Karpas-422 (cell line): ENCODE results near the gene WNT7B. TPM values are rescaled to one million over a fixed set of nuclear protein-coding genes. Genes with fewer than 3 reads are reported as not detected.

ENCODE experiments used
- DNase-seq: peaks from one replicate; pipeline ENCODE4 v3.0.0-alpha.2; 2015
- H2AFZ ChIP-seq: fragments of 200-600 bp; sonication (generic); 2 replicates; pipeline ENCODE4 v1.6.1; 2014; ENCODE audit warnings: antibody characterized with exemption, low read length, mixed read lengths
- H3K27ac ChIP-seq: fragments of 200-600 bp; sonication (generic); 2 replicates; pipeline ENCODE4 v1.5.1; 2014; ENCODE audit warnings: mild to moderate bottlenecking, low read length, moderate library complexity
- H3K27me3 ChIP-seq: fragments of 200-600 bp; sonication (generic); 2 replicates; pipeline ENCODE4 v1.6.1; 2014; ENCODE audit warnings: low read length, mixed read lengths
- H3K36me3 ChIP-seq: fragments of 200-600 bp; sonication (generic); 2 replicates; pipeline ENCODE4 v1.6.1; 2014; ENCODE audit warnings: low read length, mixed read lengths; ENCODE audit not compliant: insufficient read depth
- H3K4me1 ChIP-seq: fragments of 200-600 bp; sonication (generic); 2 replicates; pipeline ENCODE4 v1.6.1; 2014; ENCODE audit warnings: mild to moderate bottlenecking, low read length, mixed read lengths
- H3K4me2 ChIP-seq: fragments of 200-600 bp; sonication (generic); 2 replicates; pipeline ENCODE4 v1.6.1; 2014; ENCODE audit warnings: low read length, low read depth, mild to moderate bottlenecking; ENCODE audit not compliant: poor library complexity, severe bottlenecking
- H3K4me3 ChIP-seq: fragments of 200-600 bp; sonication (generic); 2 replicates; pipeline ENCODE4 v1.5.1; 2014; ENCODE audit warnings: mild to moderate bottlenecking, antibody characterized with exemption, low read length, mixed read lengths
- H3K79me2 ChIP-seq: fragments of 200-600 bp; sonication (generic); 2 replicates; pipeline ENCODE4 v1.6.1; 2014; ENCODE audit warnings: mild to moderate bottlenecking, low read length, mixed read lengths
- H3K9ac ChIP-seq: fragments of 200-600 bp; sonication (generic); 2 replicates; pipeline ENCODE4 v1.6.0; 2014; ENCODE audit warnings: low read length
- H3K9me2 ChIP-seq: fragments of 200-600 bp; sonication (generic), shearing (Covaris generic); replicated peaks from 2 replicates; pipeline ENCODE4 v1.6.0; 2014; ENCODE audit warnings: mild to moderate bottlenecking, low read length, moderate library complexity; ENCODE audit not compliant: insufficient read depth
- H3K9me3 ChIP-seq: fragments of 300-700, 200-600 bp; sonication (generic); 2 replicates; pipeline ENCODE4 v1.6.1; 2014; ENCODE audit warnings: low read length, mixed read lengths
- H4K20me1 ChIP-seq: fragments of 200-600 bp; sonication (generic); 2 replicates; pipeline ENCODE4 v1.6.1; 2014; ENCODE audit warnings: mild to moderate bottlenecking, antibody characterized with exemption, low read length, low read depth; ENCODE audit not compliant: insufficient read depth
- total RNA-seq: library from RNA; depleted of rRNA; stranded (reverse); fragments of >200 nt; shearing (Covaris generic); gene quantifications from 2 replicates; pipeline ENCODE4 v1.2.3, GENCODE V29; 2014; ENCODE audit warnings: low replicate concordance

WNT7B gene
- total RNA-seq, 1 experiment from 2014 or later, result not detected

- Histone ChIP-seq H3K9me2 (no peaks in the 10 kb centered on the region), H3K79me2 (no peaks in the 10 kb centered on the region), H3K9ac (no peak overlapping the region), H3K4me3 (no peak overlapping the region), H3K27ac (no peak overlapping the region), H3K4me2 (no peak overlapping the region), H2AFZ (no peak overlapping the region), H3K27me3 (no peaks in the 10 kb centered on the region), H3K36me3 (no peaks in the 10 kb centered on the region), H3K9me3 (no peaks in the 10 kb centered on the region), H4K20me1 (peaks cover 7% of the 10 kb centered on the region; the same call in 1 of the 2 replicates), H3K4me1 (peaks cover 9% of the 10 kb centered on the region)
- no peak for DNase-seq
Measured at GRCh38 chr22:46000081-46001027, 23.4 kb upstream of the WNT7B start.

GRCh38 chr22:45999379-45999971 lies 22.5 kb upstream of the WNT7B start:
- Histone ChIP-seq H3K27me3 (no peaks in the 10 kb centered on the region), H3K9ac (no peak overlapping the region), H3K9me2 (no peaks in the 10 kb centered on the region), H3K9me3 (no peaks in the 10 kb centered on the region), H4K20me1 (peaks cover 7% of the 10 kb centered on the region; the same call in 1 of the 2 replicates), H3K4me1 (peaks cover 9% of the 10 kb centered on the region), H2AFZ (no peak overlapping the region), H3K4me3 (no peak overlapping the region), H3K27ac (no peak overlapping the region), H3K4me2 (no peak overlapping the region), H3K36me3 (no peaks in the 10 kb centered on the region), H3K79me2 (no peaks in the 10 kb centered on the region)
- DNase-seq, result no peak

- Histone ChIP-seq H3K4me3 (no peak overlapping the region), H3K27ac (no peak overlapping the region), H3K9ac (no peak overlapping the region), H2AFZ (no peak overlapping the region), H3K9me3 (no peaks in the 10 kb centered on the region), H3K9me2 (no peaks in the 10 kb centered on the region), H3K4me1 (peaks cover 9% of the 10 kb centered on the region), H3K79me2 (no peaks in the 10 kb centered on the region), H4K20me1 (peaks cover 7% of the 10 kb centered on the region; the same call in 1 of the 2 replicates), H3K4me2 (no peak overlapping the region), H3K36me3 (no peaks in the 10 kb centered on the region), H3K27me3 (no peaks in the 10 kb centered on the region)
- no peak for DNase-seq
Measured at GRCh38 chr22:45998638-45999378, 21.8 kb upstream of the WNT7B start.

- H3K4me3 ChIP-seq, result no peak overlapping the region
- no peaks in the 10 kb centered on the region for H3K36me3 ChIP-seq
- H3K9me2 ChIP-seq, result no peaks in the 10 kb centered on the region
- no peaks in the 10 kb centered on the region for H3K9me3 ChIP-seq
- no peak for DNase-seq
- H3K27me3 ChIP-seq, result no peaks in the 10 kb centered on the region
- H4K20me1 ChIP-seq, result peaks cover 7% of the 10 kb centered on the region; the same call in 1 of the 2 replicates
- peaks cover 9% of the 10 kb centered on the region for H3K4me1 ChIP-seq
- H3K79me2 ChIP-seq, result no peaks in the 10 kb centered on the region
- no peak overlapping the region for H3K4me2 ChIP-seq
- H2AFZ ChIP-seq, result no peak overlapping the region
- no peak overlapping the region for H3K9ac ChIP-seq
- no peak overlapping the region for H3K27ac ChIP-seq
Measured at GRCh38 chr22:45997777-45998637, 21.0 kb upstream of the WNT7B start.

GRCh38 chr22:45997077-45997776 lies 20.3 kb upstream of the WNT7B start:
- Histone ChIP-seq H4K20me1 (peaks cover 7% of the 10 kb centered on the region; the same call in 1 of the 2 replicates), H3K4me2 (no peak overlapping the region), H3K4me3 (no peak overlapping the region), H3K9ac (no peak overlapping the region), H3K4me1 (peaks cover 9% of the 10 kb centered on the region), H3K9me2 (no peaks in the 10 kb centered on the region), H3K27me3 (no peaks in the 10 kb centered on the region), H3K79me2 (no peaks in the 10 kb centered on the region), H3K27ac (no peak overlapping the region), H2AFZ (no peak overlapping the region), H3K36me3 (no peaks in the 10 kb centered on the region), H3K9me3 (no peaks in the 10 kb centered on the region)
- no peak for DNase-seq

GRCh38 chr22:45996241-45997076 lies 19.5 kb upstream of the WNT7B start:
- Histone ChIP-seq H3K36me3 (no peaks in the 10 kb centered on the region), H3K4me3 (no peak overlapping the region), H3K27me3 (no peaks in the 10 kb centered on the region), H3K9me3 (no peaks in the 10 kb centered on the region), H3K4me2 (no peak overlapping the region), H3K27ac (no peak overlapping the region), H4K20me1 (peaks cover 7% of the 10 kb centered on the region; the same call in 1 of the 2 replicates), H3K79me2 (no peaks in the 10 kb centered on the region), H3K4me1 (peaks cover 9% of the 10 kb centered on the region), H2AFZ (no peak overlapping the region), H3K9ac (no peak overlapping the region), H3K9me2 (no peaks in the 10 kb centered on the region)
- no peak for DNase-seq
